Activated T-cell treated with anti-CD3 and anti-CD28 coated beads, Interleukin-2, amount 50 U/mL, for 24 hours (primary cell): Measurements from ENCODE around the gene WNT3.

ENCODE experiments used
- DNase-seq: peaks from one replicate; pipeline ENCODE4 v3.0.0-alpha.2; 2020
- H3K27ac Mint-ChIP-seq: 2 replicates; pipeline ENCODE4 v1.8.0; 2020; ENCODE audit warnings: mild to moderate bottlenecking, mixed read lengths
- H3K27me3 Mint-ChIP-seq: 2 replicates; pipeline ENCODE4 v1.8.0; 2020; ENCODE audit warnings: mixed read lengths
- H3K36me3 Mint-ChIP-seq: 2 replicates; pipeline ENCODE4 v1.8.0; 2020; ENCODE audit warnings: low read depth, mixed read lengths
- H3K4me1 Mint-ChIP-seq: 2 replicates; pipeline ENCODE4 v1.8.0; 2020; ENCODE audit warnings: low read depth, mixed read lengths
- H3K4me3 Mint-ChIP-seq: 2 replicates; pipeline ENCODE4 v1.8.0; 2020; ENCODE audit warnings: mild to moderate bottlenecking, moderate library complexity, mixed read lengths
- H3K9me3 Mint-ChIP-seq: 2 replicates; pipeline ENCODE4 v1.8.0; 2020; ENCODE audit warnings: mixed read lengths

Gene WNT3

GRCh38 chr17:46792071-46792470 lies 26.4 kb downstream of the WNT3 start:
- Mint-ChIP-seq H3K4me3 (no peak overlapping the region), H3K4me1 (no peaks in the 10 kb centered on the region), H3K9me3 (no peaks in the 10 kb centered on the region), H3K27me3 (peaks cover 32% of the 10 kb centered on the region), H3K36me3 (no peaks in the 10 kb centered on the region), H3K27ac (no peak overlapping the region)
- no peak for DNase-seq

GRCh38 chr17:46791531-46791930 lies 27.0 kb downstream of the WNT3 start:
- Mint-ChIP-seq H3K9me3 (no peaks in the 10 kb centered on the region), H3K27me3 (peaks cover 31% of the 10 kb centered on the region), H3K36me3 (no peaks in the 10 kb centered on the region), H3K27ac (no peak overlapping the region), H3K4me3 (no peak overlapping the region), H3K4me1 (no peaks in the 10 kb centered on the region)
- DNase-seq: no peak

- DNase-seq: no peak
- H3K9me3 Mint-ChIP-seq: no peaks in the 10 kb centered on the region
Measured at GRCh38 chr17:46790216-46790615, 28.3 kb downstream of the WNT3 start.

GRCh38 chr17:46789610-46790009 lies 28.9 kb downstream of the WNT3 start:
- H3K4me1 Mint-ChIP-seq: no peaks in the 10 kb centered on the region
- H3K27me3 Mint-ChIP-seq: peaks cover 23% of the 10 kb centered on the region
- DNase-seq: no peak
- H3K36me3 Mint-ChIP-seq: no peaks in the 10 kb centered on the region
- no peak overlapping the region for H3K27ac Mint-ChIP-seq
- no peak overlapping the region for H3K4me3 Mint-ChIP-seq
- H3K9me3 Mint-ChIP-seq: no peaks in the 10 kb centered on the region

More at GRCh38 chr17:46790216-46790615, 28.3 kb downstream of the WNT3 start:
- Mint-ChIP-seq H3K27me3 (peaks cover 23% of the 10 kb centered on the region), H3K4me1 (no peaks in the 10 kb centered on the region), H3K36me3 (no peaks in the 10 kb centered on the region), H3K4me3 (no peak overlapping the region), H3K27ac (no peak overlapping the region)

- Mint-ChIP-seq H3K27ac (no peak overlapping the region), H3K4me1 (no peaks in the 10 kb centered on the region), H3K27me3 (peaks cover 22% of the 10 kb centered on the region), H3K4me3 (no peak overlapping the region), H3K9me3 (no peaks in the 10 kb centered on the region), H3K36me3 (no peaks in the 10 kb centered on the region)
- no peak for DNase-seq
Measured at GRCh38 chr17:46788796-46789195, 29.7 kb downstream of the WNT3 start.

GRCh38 chr17:46788300-46788699 lies 30.2 kb downstream of the WNT3 start:
- Mint-ChIP-seq H3K4me3 (no peak overlapping the region), H3K4me1 (no peaks in the 10 kb centered on the region), H3K27ac (no peak overlapping the region), H3K27me3 (peaks cover 21% of the 10 kb centered on the region), H3K36me3 (no peaks in the 10 kb centered on the region), H3K9me3 (no peaks in the 10 kb centered on the region)
- DNase-seq: no peak

GRCh38 chr17:46787478-46787877 lies 31.0 kb downstream of the WNT3 start:
- no peaks in the 10 kb centered on the region for H3K36me3 Mint-ChIP-seq
- DNase-seq: no peak
- H3K27me3 Mint-ChIP-seq: peaks cover 21% of the 10 kb centered on the region
- H3K27ac Mint-ChIP-seq: no peak overlapping the region
- no peaks in the 10 kb centered on the region for H3K9me3 Mint-ChIP-seq
- H3K4me3 Mint-ChIP-seq: no peak overlapping the region
- no peaks in the 10 kb centered on the region for H3K4me1 Mint-ChIP-seq

GRCh38 chr17:46785696-46786095 lies 32.8 kb downstream of the WNT3 start:
- no peak overlapping the region for H3K27ac Mint-ChIP-seq
- H3K27me3 Mint-ChIP-seq: peaks cover 8% of the 10 kb centered on the region
- DNase-seq: no peak
- no peaks in the 10 kb centered on the region for H3K9me3 Mint-ChIP-seq
- H3K36me3 Mint-ChIP-seq: no peaks in the 10 kb centered on the region
- no peaks in the 10 kb centered on the region for H3K4me1 Mint-ChIP-seq
- no peak overlapping the region for H3K4me3 Mint-ChIP-seq

GRCh38 chr17:46783031-46783593 lies 35.4 kb downstream of the WNT3 start:
- Mint-ChIP-seq H3K9me3 (no peaks in the 10 kb centered on the region), H3K27ac (no peak overlapping the region), H3K4me1 (no peaks in the 10 kb centered on the region), H3K27me3 (peaks cover 2% of the 10 kb centered on the region), H3K4me3 (no peak overlapping the region), H3K36me3 (no peaks in the 10 kb centered on the region)
- no peak for DNase-seq

GRCh38 chr17:46782250-46782953 lies 36.1 kb downstream of the WNT3 start:
- Mint-ChIP-seq H3K36me3 (no peaks in the 10 kb centered on the region), H3K9me3 (no peaks in the 10 kb centered on the region), H3K4me1 (no peaks in the 10 kb centered on the region), H3K27me3 (peaks cover 9% of the 10 kb centered on the region), H3K4me3 (no peak overlapping the region), H3K27ac (no peak overlapping the region)
- DNase-seq: no peak

GRCh38 chr17:46780003-46780373 lies 38.5 kb downstream of the WNT3 start:
- H3K4me3 Mint-ChIP-seq: no peak overlapping the region
- no peak for DNase-seq
- no peaks in the 10 kb centered on the region for H3K4me1 Mint-ChIP-seq
- H3K9me3 Mint-ChIP-seq: no peaks in the 10 kb centered on the region
- peaks cover 23% of the 10 kb centered on the region for H3K27me3 Mint-ChIP-seq
- H3K27ac Mint-ChIP-seq: no peak overlapping the region
- no peaks in the 10 kb centered on the region for H3K36me3 Mint-ChIP-seq

- Mint-ChIP-seq H3K4me1 (no peaks in the 10 kb centered on the region), H3K27me3 (peaks cover 38% of the 10 kb centered on the region)
Measured at GRCh38 chr17:46777943-46778915, 40.3 kb downstream of the WNT3 start.

GRCh38 chr17:46776298-46777005 lies 42.0 kb downstream of the WNT3 start:
- Mint-ChIP-seq H3K4me3 (no peak overlapping the region), H3K36me3 (no peaks in the 10 kb centered on the region), H3K9me3 (no peaks in the 10 kb centered on the region), H3K27me3 (peaks cover 51% of the 10 kb centered on the region), H3K4me1 (peaks cover 8% of the 10 kb centered on the region), H3K27ac (no peak overlapping the region)
- no peak for DNase-seq

More at GRCh38 chr17:46777943-46778915, 40.3 kb downstream of the WNT3 start:
- DNase-seq: no peak
- Mint-ChIP-seq H3K36me3 (no peaks in the 10 kb centered on the region), H3K4me3 (no peak overlapping the region), H3K27ac (no peak overlapping the region), H3K9me3 (no peaks in the 10 kb centered on the region)

GRCh38 chr17:46774108-46774737 lies 44.3 kb downstream of the WNT3 start:
- H3K9me3 Mint-ChIP-seq: no peaks in the 10 kb centered on the region
- H3K27me3 Mint-ChIP-seq: peaks cover 67% of the 10 kb centered on the region
- no peak for DNase-seq
- peaks cover 19% of the 10 kb centered on the region for H3K4me1 Mint-ChIP-seq
- no peak overlapping the region for H3K27ac Mint-ChIP-seq
- no peak overlapping the region for H3K4me3 Mint-ChIP-seq
- no peaks in the 10 kb centered on the region for H3K36me3 Mint-ChIP-seq
